SU-DHL-6 (cell line): Measurements from ENCODE around the gene CEP164.

Experiments used
- H2AFZ ChIP-seq: fragments of 200-600 bp; sonication (generic); 2 replicates; pipeline ENCODE4 v1.6.1; 2014; ENCODE audit warnings: low read depth, mild to moderate bottlenecking, moderate library complexity, mixed read lengths, antibody characterized with exemption, low read length; ENCODE audit not compliant: severe bottlenecking
- H3F3A ChIP-seq: fragments of 200-600 bp; shearing (Covaris generic); 2 replicates; pipeline ENCODE4 v1.6.0; 2016; ENCODE audit warnings: antibody characterized with exemption, mild to moderate bottlenecking; ENCODE audit not compliant: insufficient read depth
- H3K27ac ChIP-seq: fragments of 200-600 bp; sonication (generic); 2 replicates; pipeline ENCODE4 v1.5.1; 2016; ENCODE audit warnings: low read depth, mild to moderate bottlenecking, low read length, moderate library complexity, mixed read lengths
- H3K27me3 ChIP-seq: fragments of 200-600 bp; sonication (generic), shearing (Covaris generic); 2 replicates; pipeline ENCODE4 v1.6.0; 2014; ENCODE audit warnings: mild to moderate bottlenecking, low read length
- H3K36me3 ChIP-seq: fragments of 200-600 bp; sonication (generic); 2 replicates; pipeline ENCODE4 v1.6.1; 2014; ENCODE audit warnings: mild to moderate bottlenecking, low read length, mixed read lengths
- H3K4me2 ChIP-seq: fragments of 300-600, 200-600 bp; shearing (Covaris generic), sonication (generic); 2 replicates; pipeline ENCODE4 v1.6.0; 2014; ENCODE audit warnings: low read length, low read depth, mild to moderate bottlenecking; ENCODE audit not compliant: poor library complexity, severe bottlenecking
- H3K4me3 ChIP-seq: fragments of 200-600 bp; sonication (generic); 2 replicates; pipeline ENCODE4 v1.5.1; 2014; ENCODE audit warnings: antibody characterized with exemption, low read length, mild to moderate bottlenecking, mixed read lengths; ENCODE audit not compliant: insufficient read depth, poor library complexity, severe bottlenecking
- H3K79me2 ChIP-seq: fragments of 200-600 bp; sonication (generic); 2 replicates; pipeline ENCODE4 v1.6.1; 2014; ENCODE audit warnings: mild to moderate bottlenecking, low read length, moderate library complexity; ENCODE audit not compliant: insufficient read depth
- H3K9ac ChIP-seq: fragments of 200-600 bp; sonication (generic); 2 replicates; pipeline ENCODE4 v1.7.0; 2014; ENCODE audit warnings: mild to moderate bottlenecking, low read length
- H3K9me2 ChIP-seq: fragments of 200-600 bp; sonication (generic); replicated peaks from 2 replicates; pipeline ENCODE4 v1.6.1; 2014; ENCODE audit warnings: low read length; ENCODE audit not compliant: insufficient read depth
- H3K9me3 ChIP-seq: fragments of 200-600 bp; sonication (generic); 2 replicates; pipeline ENCODE4 v1.6.1; 2014; ENCODE audit warnings: low read length, mixed read lengths; ENCODE audit not compliant: insufficient read depth
- H4K20me1 ChIP-seq: fragments of 200-600 bp; sonication (generic); 2 replicates; pipeline ENCODE4 v1.6.1; 2014; ENCODE audit warnings: low read depth, mild to moderate bottlenecking, antibody characterized with exemption, low read length, moderate library complexity, mixed read lengths
- EZH2phosphoT487 ChIP-seq: fragments of 200-600 bp; sonication (generic), shearing (Covaris generic); conservative IDR thresholded peaks from 2 replicates; pipeline ENCODE4 v1.6.1; 2018; ENCODE audit warnings: mild to moderate bottlenecking, antibody characterized with exemption, low read length, moderate library complexity, mixed read lengths
- TF ChIP-seq, protein P1 (sequence below): fragments of 200-600 bp; sonication (generic); IDR thresholded peaks from one replicate; pipeline ENCODE4 v1.5.1; 2017; ENCODE audit warnings: antibody characterized with exemption, mild to moderate bottlenecking, low read length, moderate library complexity; ENCODE audit not compliant: insufficient read depth, poor library complexity, severe bottlenecking

Gene CEP164

DNA sequence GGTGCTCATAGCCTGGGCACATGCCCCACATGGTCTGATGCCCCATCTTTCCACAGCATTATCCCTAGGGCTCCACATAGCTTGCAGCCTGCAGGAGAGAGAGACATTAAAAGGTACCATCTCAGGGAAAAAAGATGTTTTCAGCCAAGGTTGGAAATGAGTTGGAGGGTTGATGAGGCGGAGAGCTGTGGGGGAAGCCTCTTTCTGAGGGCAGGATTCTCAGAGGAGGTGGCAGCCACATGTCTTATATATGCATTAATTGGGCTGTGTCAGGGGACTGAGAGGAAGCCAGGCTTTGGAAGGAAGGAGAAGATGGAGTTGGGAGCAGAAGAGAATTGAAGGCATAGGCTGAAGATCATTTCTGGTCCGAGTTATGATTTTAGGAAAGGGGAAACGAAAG is 57.8 kb downstream of the CEP164 start:
- Histone ChIP-seq H3K9me2 (no peaks in the 10 kb centered on the region), H3K4me2 (no peak overlapping the region), H3K27ac (no peak overlapping the region), H2AFZ (no peak overlapping the region), H3K9ac (no peak overlapping the region), H3F3A (no peaks in the 10 kb centered on the region), H3K36me3 (no peaks in the 10 kb centered on the region), H3K27me3 (no peaks in the 10 kb centered on the region), H4K20me1 (no peaks in the 10 kb centered on the region), H3K4me3 (no peak overlapping the region), H3K9me3 (no peaks in the 10 kb centered on the region), H3K79me2 (no peaks in the 10 kb centered on the region)
- TF ChIP-seq, protein P1, sequence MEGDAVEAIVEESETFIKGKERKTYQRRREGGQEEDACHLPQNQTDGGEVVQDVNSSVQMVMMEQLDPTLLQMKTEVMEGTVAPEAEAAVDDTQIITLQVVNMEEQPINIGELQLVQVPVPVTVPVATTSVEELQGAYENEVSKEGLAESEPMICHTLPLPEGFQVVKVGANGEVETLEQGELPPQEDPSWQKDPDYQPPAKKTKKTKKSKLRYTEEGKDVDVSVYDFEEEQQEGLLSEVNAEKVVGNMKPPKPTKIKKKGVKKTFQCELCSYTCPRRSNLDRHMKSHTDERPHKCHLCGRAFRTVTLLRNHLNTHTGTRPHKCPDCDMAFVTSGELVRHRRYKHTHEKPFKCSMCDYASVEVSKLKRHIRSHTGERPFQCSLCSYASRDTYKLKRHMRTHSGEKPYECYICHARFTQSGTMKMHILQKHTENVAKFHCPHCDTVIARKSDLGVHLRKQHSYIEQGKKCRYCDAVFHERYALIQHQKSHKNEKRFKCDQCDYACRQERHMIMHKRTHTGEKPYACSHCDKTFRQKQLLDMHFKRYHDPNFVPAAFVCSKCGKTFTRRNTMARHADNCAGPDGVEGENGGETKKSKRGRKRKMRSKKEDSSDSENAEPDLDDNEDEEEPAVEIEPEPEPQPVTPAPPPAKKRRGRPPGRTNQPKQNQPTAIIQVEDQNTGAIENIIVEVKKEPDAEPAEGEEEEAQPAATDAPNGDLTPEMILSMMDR: no peak
- TF ChIP-seq EZH2phosphoT487: no peak

DNA sequence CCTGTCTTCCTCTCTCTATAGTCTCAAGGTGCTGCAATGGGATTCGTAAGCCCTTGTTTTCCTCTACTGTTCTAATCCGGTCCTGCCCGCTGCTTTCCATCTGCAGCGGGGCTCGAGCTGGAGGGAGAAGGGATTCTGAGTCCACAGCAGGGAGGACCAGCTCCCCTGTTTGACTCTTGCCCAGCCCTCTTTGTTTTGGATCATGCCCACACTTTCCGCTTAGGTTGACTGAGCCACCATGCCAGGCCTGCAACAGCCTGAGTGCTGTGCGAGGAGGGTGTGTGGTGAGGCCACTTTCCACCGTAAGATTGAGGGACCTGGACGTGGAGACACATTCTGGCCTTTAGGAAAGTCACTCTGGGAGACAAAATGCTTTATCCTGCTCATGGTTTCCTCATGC is 58.3 kb downstream of the CEP164 start:
- TF ChIP-seq, protein P1: no peak
- no peak for TF ChIP-seq EZH2phosphoT487
- no peaks in the 10 kb centered on the region for H4K20me1 ChIP-seq

DNA sequence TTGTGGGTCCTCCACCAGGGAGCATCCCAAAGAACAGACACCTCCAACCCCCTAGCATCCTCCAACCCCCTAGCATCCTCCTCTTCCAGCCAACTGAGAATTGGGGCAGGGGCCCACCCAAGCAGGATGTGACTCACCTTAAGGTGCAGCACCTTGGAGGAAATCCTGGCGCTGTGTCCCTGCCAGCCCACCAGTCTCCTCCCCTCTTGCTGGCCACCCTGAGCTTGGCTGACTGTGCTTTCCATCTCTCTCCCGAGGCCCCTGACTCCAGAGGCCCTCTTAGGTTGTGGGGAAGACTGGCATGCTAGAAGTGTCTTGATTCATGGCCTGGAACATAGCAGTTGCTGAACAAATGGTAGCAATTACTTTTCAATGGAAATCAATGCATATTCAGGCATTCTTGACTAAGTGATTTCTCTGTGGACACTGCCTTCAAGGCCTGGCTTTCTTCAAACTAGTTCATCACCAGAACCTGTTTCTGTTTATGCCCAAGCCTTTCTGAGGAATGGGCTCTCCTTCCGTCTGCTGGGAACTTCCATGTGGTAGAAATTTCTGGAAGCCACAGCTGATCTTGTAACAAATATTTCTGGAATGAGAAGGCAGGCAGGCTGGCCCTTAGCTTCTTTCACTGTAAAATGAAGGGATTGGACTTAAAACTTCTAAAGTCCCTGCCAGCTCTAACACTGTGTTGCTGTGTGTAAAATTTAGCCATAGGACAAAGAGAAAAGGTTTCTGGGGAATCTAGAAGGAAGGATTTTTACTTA is 60.5 kb downstream of the CEP164 start:
- Histone ChIP-seq H3K4me2 (no peak overlapping the region), H2AFZ (no peak overlapping the region), H3K4me3 (no peak overlapping the region), H4K20me1 (no peaks in the 10 kb centered on the region), H3K36me3 (no peaks in the 10 kb centered on the region), H3K79me2 (no peaks in the 10 kb centered on the region), H3K9ac (no peak overlapping the region), H3K9me3 (no peaks in the 10 kb centered on the region), H3K27ac (no peak overlapping the region), H3K9me2 (no peaks in the 10 kb centered on the region), H3K27me3 (no peaks in the 10 kb centered on the region), H3F3A (no peaks in the 10 kb centered on the region)
- TF ChIP-seq, protein P1: no peak

More for the DNA sequence above, 58.3 kb downstream of the CEP164 start:
- no peaks in the 10 kb centered on the region for H3K27me3 ChIP-seq
- H3F3A ChIP-seq: no peaks in the 10 kb centered on the region
- no peak overlapping the region for H3K4me2 ChIP-seq
- no peaks in the 10 kb centered on the region for H3K36me3 ChIP-seq
- no peak overlapping the region for H3K9ac ChIP-seq
- no peaks in the 10 kb centered on the region for H3K79me2 ChIP-seq
- H2AFZ ChIP-seq: no peak overlapping the region
- no peaks in the 10 kb centered on the region for H3K9me2 ChIP-seq
- H3K4me3 ChIP-seq: no peak overlapping the region
- no peaks in the 10 kb centered on the region for H3K9me3 ChIP-seq
- no peak overlapping the region for H3K27ac ChIP-seq
